GM12865 (cell line): ENCODE results near the gene ATG10.
A peak's percentile ranks its signal among the peaks of the same experiment; 100 is the strongest.

ENCODE experiments used
- DNase-seq: peaks from one replicate; pipeline ENCODE4 v3.0.0; 2010; ENCODE audit warnings: low read depth
- H3K4me3 ChIP-seq: 2 replicates; pipeline ENCODE4 v1.5.1; 2011; ENCODE audit warnings: mild to moderate bottlenecking, low read depth, low read length, control low read depth
- TF ChIP-seq, protein P1 (sequence below): IDR thresholded peaks from 2 replicates; pipeline ENCODE4 v1.5.1; 2011; ENCODE audit warnings: low read length, control low read depth, low read depth, inconsistent platforms; ENCODE audit not compliant: insufficient read depth; ENCODE audit errors: missing control alignments

ATG10 gene

DNA sequence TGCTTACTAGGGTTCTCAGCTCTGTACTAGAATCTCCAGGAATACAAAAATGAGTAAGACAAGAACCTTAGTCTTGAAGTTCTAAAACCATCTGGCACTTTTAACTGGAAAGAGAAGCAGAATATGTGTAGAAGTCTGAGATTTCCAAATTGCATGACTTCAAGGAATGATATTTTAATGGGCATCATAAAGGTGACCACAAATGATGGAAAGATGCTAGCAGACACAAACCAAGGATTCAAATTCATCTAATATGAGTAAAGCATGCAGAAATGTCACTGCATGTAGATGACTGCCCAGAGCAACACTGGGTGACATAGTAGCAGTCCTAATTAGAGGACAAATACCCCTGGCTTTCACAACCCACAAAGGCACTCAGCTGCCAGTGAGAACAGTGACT lies 189.1 kb downstream of the ATG10 start:
- TF ChIP-seq, protein P1, sequence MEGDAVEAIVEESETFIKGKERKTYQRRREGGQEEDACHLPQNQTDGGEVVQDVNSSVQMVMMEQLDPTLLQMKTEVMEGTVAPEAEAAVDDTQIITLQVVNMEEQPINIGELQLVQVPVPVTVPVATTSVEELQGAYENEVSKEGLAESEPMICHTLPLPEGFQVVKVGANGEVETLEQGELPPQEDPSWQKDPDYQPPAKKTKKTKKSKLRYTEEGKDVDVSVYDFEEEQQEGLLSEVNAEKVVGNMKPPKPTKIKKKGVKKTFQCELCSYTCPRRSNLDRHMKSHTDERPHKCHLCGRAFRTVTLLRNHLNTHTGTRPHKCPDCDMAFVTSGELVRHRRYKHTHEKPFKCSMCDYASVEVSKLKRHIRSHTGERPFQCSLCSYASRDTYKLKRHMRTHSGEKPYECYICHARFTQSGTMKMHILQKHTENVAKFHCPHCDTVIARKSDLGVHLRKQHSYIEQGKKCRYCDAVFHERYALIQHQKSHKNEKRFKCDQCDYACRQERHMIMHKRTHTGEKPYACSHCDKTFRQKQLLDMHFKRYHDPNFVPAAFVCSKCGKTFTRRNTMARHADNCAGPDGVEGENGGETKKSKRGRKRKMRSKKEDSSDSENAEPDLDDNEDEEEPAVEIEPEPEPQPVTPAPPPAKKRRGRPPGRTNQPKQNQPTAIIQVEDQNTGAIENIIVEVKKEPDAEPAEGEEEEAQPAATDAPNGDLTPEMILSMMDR: no peak
- no peak overlapping the region for H3K4me3 ChIP-seq
- DNase-seq: no peak

DNA sequence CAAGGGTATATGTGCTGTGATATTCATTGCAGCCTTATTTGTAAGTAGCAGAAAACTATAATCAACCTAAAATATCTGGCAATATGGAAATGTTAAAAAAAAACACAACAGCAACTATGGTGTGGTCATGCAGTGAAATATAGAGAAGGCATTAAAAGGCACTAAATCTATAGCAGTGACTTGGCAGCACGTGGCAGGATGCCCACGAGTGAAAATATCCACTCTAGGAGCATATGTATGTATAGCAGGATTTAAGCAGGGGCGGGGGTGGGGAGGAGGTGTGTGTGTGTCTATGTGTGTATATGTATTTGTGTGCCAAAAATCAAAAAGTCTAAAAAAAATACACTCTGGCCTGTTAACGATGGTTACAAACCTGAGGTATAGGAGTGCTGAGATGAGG lies 190.8 kb downstream of the ATG10 start:
- DNase-seq: no peak
- TF ChIP-seq, protein P1: no peak

DNA sequence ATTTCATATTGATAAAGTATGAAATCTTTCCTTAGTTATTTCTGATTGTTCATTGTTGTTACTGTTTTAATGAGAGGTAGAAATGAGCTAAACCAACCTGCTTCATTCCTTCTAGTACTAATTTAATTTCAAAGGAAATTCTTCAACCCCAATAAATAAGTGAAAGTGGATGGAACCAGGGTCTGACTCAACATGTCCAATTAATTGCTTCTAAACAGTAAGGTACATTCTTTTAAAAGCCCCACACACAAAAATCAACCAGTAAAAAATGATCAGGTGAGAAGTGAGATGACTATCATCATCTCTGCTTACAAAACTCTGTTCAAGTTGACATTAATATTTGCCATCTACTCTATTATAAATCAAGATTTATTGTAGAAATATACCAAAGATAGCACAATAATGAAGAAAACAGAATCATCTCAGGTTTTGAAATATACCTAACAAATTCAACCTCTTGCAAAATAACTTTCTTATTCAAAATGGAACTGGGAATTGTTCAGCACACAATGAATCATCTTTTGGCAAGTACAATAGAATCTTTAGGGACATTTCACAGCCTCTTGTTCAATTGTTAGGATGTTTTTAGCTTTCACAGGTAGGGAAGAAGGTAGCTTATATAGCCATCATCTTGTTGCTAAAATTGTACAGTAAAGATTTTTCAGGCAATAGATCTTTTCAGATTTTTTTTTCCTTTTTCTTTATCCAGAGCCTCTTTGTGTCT lies 191.8 kb downstream of the ATG10 start:
- DNase-seq: no peak
- H3K4me3 ChIP-seq: no peak overlapping the region
- TF ChIP-seq, protein P1: no peak

More for the DNA sequence above, 190.8 kb downstream of the ATG10 start:
- H3K4me3 ChIP-seq: no peak overlapping the region

DNA sequence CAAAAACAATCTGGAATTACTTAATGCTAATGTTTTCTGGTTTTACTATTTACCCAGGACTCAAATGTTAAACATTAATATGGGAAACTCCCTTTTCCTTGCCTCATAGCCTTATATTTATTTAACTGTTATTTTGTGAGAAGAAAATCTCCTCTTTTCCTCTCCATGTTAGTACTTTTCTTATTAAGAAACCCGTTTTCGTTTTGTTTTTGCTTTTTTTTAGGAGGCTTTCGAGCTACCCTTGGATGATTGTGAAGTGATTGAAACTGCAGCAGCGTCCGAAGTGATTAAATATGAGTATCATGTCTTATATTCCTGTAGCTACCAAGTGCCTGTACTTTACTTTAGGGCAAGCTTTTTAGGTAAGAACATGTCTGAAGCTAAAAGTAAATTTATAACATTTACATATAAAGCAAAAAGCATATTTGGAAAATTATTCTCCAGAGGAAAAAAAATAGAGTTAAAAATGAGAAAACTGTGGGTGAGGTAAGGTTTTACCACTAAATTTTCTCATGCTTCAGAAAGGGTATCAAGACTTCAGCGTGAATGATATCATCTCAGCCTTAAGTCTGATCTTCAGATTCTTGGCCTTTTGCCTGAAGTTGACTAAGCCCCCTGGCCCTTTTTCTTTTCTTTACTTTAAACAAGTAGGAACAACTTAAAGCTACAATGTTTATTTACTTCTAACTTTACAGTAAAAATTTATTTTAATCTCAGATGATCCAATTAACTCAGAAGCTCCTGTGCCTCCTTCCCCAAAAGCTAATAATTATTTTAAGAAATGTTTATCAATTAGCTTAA lies 192.6 kb downstream of the ATG10 start:
- H3K4me3 ChIP-seq: no peak overlapping the region
- TF ChIP-seq, protein P1: no peak
- DNase-seq: no peak

DNA sequence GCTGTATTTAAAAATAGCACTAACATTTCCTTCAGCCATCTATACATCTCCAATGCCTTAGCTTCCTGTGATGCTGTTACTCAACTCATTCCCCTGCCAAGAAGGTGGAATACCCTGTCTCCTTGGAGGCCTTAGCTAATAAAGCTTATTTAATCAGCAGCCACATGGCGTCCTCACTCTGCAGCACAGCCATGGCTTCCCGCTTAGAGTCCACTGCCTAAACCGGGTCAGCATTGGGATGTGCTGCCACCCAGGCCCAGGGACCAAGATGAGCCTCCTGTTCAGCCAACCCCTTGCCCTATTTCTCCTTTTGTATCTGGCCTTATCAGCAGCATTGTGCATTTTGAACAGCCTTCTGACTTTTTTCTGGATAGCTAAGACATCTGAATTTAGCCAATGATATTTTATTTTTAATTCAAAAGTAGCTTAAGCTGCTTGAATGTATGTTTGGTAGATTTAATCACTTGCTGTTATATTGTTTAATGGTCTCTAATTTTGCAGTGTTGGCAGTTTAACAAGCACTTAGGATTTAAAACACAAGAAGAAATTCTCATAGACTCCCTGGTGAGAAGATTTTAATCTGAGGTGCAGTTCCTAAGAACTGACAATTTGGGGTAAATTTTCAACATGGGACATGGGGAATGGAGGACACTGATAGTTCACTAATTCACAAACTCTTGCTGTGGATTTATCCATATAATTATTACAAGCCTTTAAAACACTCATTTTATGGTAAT lies 193.3 kb downstream of the ATG10 start:
- H3K4me3 ChIP-seq: no peak overlapping the region
- TF ChIP-seq, protein P1: no peak
- DNase-seq: no peak

DNA sequence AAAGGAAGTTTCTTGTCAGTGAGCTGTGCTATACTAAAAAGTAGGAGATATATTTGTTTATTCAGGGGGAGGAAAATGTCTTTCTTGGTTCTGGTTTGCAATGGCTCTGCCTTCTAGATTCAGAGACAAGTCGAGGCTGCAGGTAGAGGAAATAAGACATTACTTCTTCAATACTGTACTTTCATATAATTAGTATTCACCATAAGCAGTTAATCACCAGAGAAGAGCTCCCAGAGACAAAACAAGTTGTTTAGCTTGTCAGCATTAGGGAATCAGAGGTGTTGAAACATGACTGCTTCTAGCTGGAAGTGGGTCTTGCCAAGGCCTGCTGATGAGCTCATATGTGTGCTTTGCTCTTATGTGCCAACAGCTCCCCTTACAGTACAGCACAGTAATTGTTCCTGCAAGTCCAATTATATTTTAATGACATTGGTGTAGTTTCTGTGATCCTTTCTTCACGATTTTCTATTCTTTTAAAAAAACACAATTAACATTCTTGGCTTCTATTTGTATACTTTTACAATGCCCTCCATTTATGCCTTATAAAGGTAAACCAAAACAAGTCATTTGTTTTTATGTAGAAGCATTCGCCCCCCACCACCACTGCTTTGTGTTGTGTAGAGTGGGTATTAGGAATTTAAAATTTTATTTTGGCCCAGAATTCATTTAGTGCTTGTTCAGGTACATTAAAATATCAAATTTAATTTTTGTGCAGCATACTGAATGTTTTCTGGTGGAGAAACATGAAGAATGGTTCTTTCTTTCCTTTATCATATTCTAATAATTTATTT lies 194.1 kb downstream of the ATG10 start:
- H3K4me3 ChIP-seq: no peak overlapping the region
- peak; percentile 85 for DNase-seq
- TF ChIP-seq, protein P1: peak; percentile 67
